K562 (cell line): Measurements from ENCODE around the gene MAD1L1. TPM values are rescaled to one million over a fixed set of nuclear protein-coding genes. Genes with fewer than 3 reads are reported as not detected.

Experiments
- ATAC-seq: fragments of 200-7000 bp; cut with Tn5 transposase; 3 replicates; pipeline ENCODE4 v1.9.1; 2020; ENCODE audit warnings: moderate library complexity
- BruUV-seq: library from RNA; stranded (reverse); fragments of 400-500 nt; replicated peaks from 2 replicates; lab custom pipeline; 2021; lab: Mats Ljungman, UMichigan
- CTCF ChIA-PET: fragments of 300-600 bp; formaldehyde crosslinking; extraction: SDS; loops from one replicate; lab custom pipeline; 2021; ENCODE audit warnings: low intra/inter-chr PET ratio; lab: Yijun Ruan, JAX
- POLR2A ChIA-PET: fragments of 300-600, 350-650 bp; sonication (Branson Sonifier 250); formaldehyde crosslinking; extraction: SDS; loops from one replicate; lab custom pipeline; 2021; ENCODE audit warnings: antibody characterized with exemption, inconsistent platforms; lab: Yijun Ruan, JAX
- DNase-seq, 4 experiments: peaks; one replicate each; pipeline versions ENCODE4 v3.0.0 to v3.0.0-alpha.2; 2011 to 2018; ENCODE audit warnings: low spot score in 3 of 4, mixed read lengths in 3 of 4; ENCODE audit errors: extremely low read depth in 1 of 4
- FAIRE-seq: peaks from 2 replicates; lab custom pipeline; 2011; peaks lifted over from hg19 to GRCh38; lab: Jason Lieb, UNC
- H2AFZ ChIP-seq: 2 replicates; pipeline ENCODE4 v1.6.0; 2011; ENCODE audit warnings: low read depth, low read length, control low read depth, inconsistent platforms
- H3K27ac ChIP-seq: fragments of 200-600 bp; 3 replicates; pipeline ENCODE4 v1.8.0; 2011; ENCODE audit warnings: low read depth, mild to moderate bottlenecking, control low read depth, inconsistent platforms, low read length, moderate library complexity, mixed read lengths; ENCODE audit errors: extremely low read depth
- H3K27me3 ChIP-seq, 2 experiments: fragments of 300-600 bp in 1 of 2; 2 replicates in 1 of 2; 3 replicates in 1 of 2; pipeline versions ENCODE4 v1.6.0 to v1.8.0; 2011; ENCODE audit warnings: inconsistent platforms in 2 of 2, low read length in 2 of 2, mild to moderate bottlenecking in 1 of 2, mixed read lengths in 1 of 2, moderate library complexity in 1 of 2; ENCODE audit not compliant: control insufficient read depth in 2 of 2, insufficient read depth in 2 of 2
- H3K36me3 ChIP-seq: fragments of 300-600 bp; 3 replicates; pipeline ENCODE4 v1.8.0; 2011; ENCODE audit warnings: mild to moderate bottlenecking, low read length, inconsistent platforms; ENCODE audit not compliant: control insufficient read depth, insufficient read depth
- H3K4me1 ChIP-seq, 2 experiments: fragments of 200-600 bp in 1 of 2; replicated peaks in 1 of 2; 2 replicates in 1 of 2; 3 replicates in 1 of 2; pipeline versions ENCODE4 v1.5.1 to v1.8.0; 2011; ENCODE audit warnings: inconsistent platforms in 2 of 2, low read length in 2 of 2, mild to moderate bottlenecking in 1 of 2, mixed read lengths in 1 of 2, moderate library complexity in 1 of 2; ENCODE audit not compliant: control insufficient read depth in 2 of 2, insufficient read depth in 2 of 2
- H3K4me2 ChIP-seq: 2 replicates; pipeline ENCODE4 v1.6.1; 2011; ENCODE audit warnings: low read length, control low read depth, inconsistent platforms, mixed read lengths; ENCODE audit not compliant: insufficient read depth
- H3K4me3 ChIP-seq: fragments of 200-600 bp; sonication (generic), shearing (Covaris generic); 2 replicates; pipeline ENCODE4 v1.5.1; 2016; ENCODE audit warnings: control low read depth, inconsistent platforms
- H3K79me2 ChIP-seq: fragments of 200-600 bp; 3 replicates; pipeline ENCODE4 v1.8.0; 2011; ENCODE audit warnings: low read length, inconsistent platforms; ENCODE audit not compliant: control insufficient read depth, insufficient read depth
- H3K9ac ChIP-seq, 2 experiments: 2 replicates each; pipeline versions ENCODE4 v1.6.0 to v1.6.1; 2011; ENCODE audit warnings: low read depth in 2 of 2, low read length in 2 of 2, control low read depth in 1 of 2, inconsistent platforms in 1 of 2, mild to moderate bottlenecking in 1 of 2, mixed read lengths in 1 of 2; ENCODE audit not compliant: insufficient read depth in 1 of 2
- H3K9me1 ChIP-seq: one replicate; pipeline ENCODE4 v1.6.0; 2011; ENCODE audit warnings: inconsistent platforms, mild to moderate bottlenecking, low read length, moderate library complexity; ENCODE audit not compliant: control insufficient read depth, insufficient read depth
- H3K9me3 ChIP-seq: replicated peaks from 2 replicates; pipeline ENCODE4 v1.5.1; 2011; ENCODE audit warnings: low read depth, low read length, inconsistent platforms; ENCODE audit not compliant: control insufficient read depth, insufficient read depth
- H4K20me1 ChIP-seq: replicated peaks from 2 replicates; pipeline ENCODE4 v1.6.1; 2011; ENCODE audit warnings: low read length, inconsistent platforms, mixed read lengths; ENCODE audit not compliant: control insufficient read depth, insufficient read depth
- BCLAF1 ChIP-seq, 2 experiments: fragments of 450-650 bp in 1 of 2; IDR thresholded peaks; 2 replicates each; pipeline ENCODE4 v1.6.1; 2011 to 2017; ENCODE audit warnings: low read depth in 2 of 2, antibody characterized with exemption in 1 of 2, borderline replicate concordance in 1 of 2, low read length in 1 of 2, mild to moderate bottlenecking in 1 of 2, mixed read lengths in 1 of 2; ENCODE audit not compliant: control insufficient read depth in 1 of 2
- DLX4 ChIP-seq: fragments of 250-450 bp; sonication (Bioruptor Pico); IDR thresholded peaks from 2 replicates; pipeline ENCODE4 v1.6.1; 2021; ENCODE audit warnings: mild to moderate bottlenecking
- DNMT1 ChIP-seq: fragments of 450-650 bp; IDR thresholded peaks from 2 replicates; pipeline ENCODE4 v1.6.1; 2016; ENCODE audit warnings: antibody characterized with exemption, mild to moderate bottlenecking
- ELF2 ChIP-seq: fragments of 250-450 bp; sonication (Bioruptor Pico); IDR thresholded peaks from 2 replicates; pipeline ENCODE4 v1.5.0; 2021; ENCODE audit warnings: mild to moderate bottlenecking
- GABPB1 ChIP-seq: sonication (generic); formaldehyde crosslinking; IDR thresholded peaks from 2 replicates; pipeline ENCODE4 v1.8.0; 2022; ENCODE audit warnings: mild to moderate bottlenecking, missing genetic modification reagents
- MTA2 ChIP-seq: fragments of 450-650 bp; IDR thresholded peaks from 2 replicates; pipeline ENCODE4 v1.6.1; 2016; ENCODE audit warnings: low read depth
- RNF2 ChIP-seq: sonication (generic); IDR thresholded peaks from 2 replicates; pipeline ENCODE4 v1.6.1; 2016
- SOX6 ChIP-seq: fragments of 450-650 bp; IDR thresholded peaks from 2 replicates; pipeline ENCODE4 v1.6.1; 2014; ENCODE audit warnings: mild to moderate bottlenecking
- TAL1 ChIP-seq: fragments of 450-650 bp; IDR thresholded peaks from 2 replicates; pipeline ENCODE4 v1.6.1; 2016; ENCODE audit warnings: mild to moderate bottlenecking
- XRCC3 ChIP-seq: fragments of 450-650 bp; IDR thresholded peaks from 2 replicates; pipeline ENCODE4 v1.6.1; 2017; ENCODE audit warnings: mild to moderate bottlenecking, moderate library complexity
- ZFP1 ChIP-seq: fragments of 450-650 bp; formaldehyde crosslinking; IDR thresholded peaks from 2 replicates; pipeline ENCODE4 v1.4.0; 2020; ENCODE audit warnings: mild to moderate bottlenecking, mixed read lengths
- WGBS: fragments of 100-300 bp; shearing (Covaris generic); methylation state at CpG from one replicate; pipeline ENCODE4 v1.1.6; 2016; ENCODE audit warnings: low coverage, mixed read lengths; ENCODE audit not compliant: insufficient coverage; ENCODE audit errors: missing lambda C conversion rate; 5-methylcytosine and 5-hydroxymethylcytosine counted together
- in situ Hi-C: fragments of 300-500 bp; cut with MboI; formaldehyde crosslinking; loops from 4 replicates; pipeline ENCODE4 v1.15.0; 2018; ENCODE audit warnings: inconsistent platforms, mixed read lengths
- intact Hi-C: fragments of 100-400 bp; cut with micrococcal nuclease; formaldehyde crosslinking; loops from 2 replicates; pipeline ENCODE4 v1.14.2; 2022
- polyA plus RNA-seq, 8 experiments: library from polyadenylated mRNA; depleted of rRNA in 4 of 8; stranded (reverse) in 5 of 8; unstranded in 3 of 8; fragments of >200 nt; fragmentation: Nextera tagmentation in 2 of 8; fragmentation: Illumina TruSeq in 1 of 8; extraction: Ambion mirVana in 2 of 8; extraction: Trizol in 1 of 8; gene quantifications; 2 replicates each; pipeline versions ENCODE4 v1.2.1 to v1.2.3, GENCODE V29; 2011 to 2014; ENCODE audit warnings: inconsistent platforms in 1 of 8, missing spikeins in 1 of 8
- total RNA-seq, 7 experiments: library from RNA; depleted of rRNA in 6 of 7; stranded (reverse); fragments of >200 nt in 6 of 7; fragmentation: Illumina TruSeq in 2 of 7; extraction: Trizol in 2 of 7; gene quantifications; 2 replicates each; pipeline versions ENCODE4 v1.2.1 to v1.2.3, GENCODE V29; 2011 to 2021; ENCODE audit warnings: low replicate concordance in 1 of 7
- TF ChIP-seq, protein P1 (sequence below): sonication (generic); formaldehyde crosslinking; IDR thresholded peaks from 2 replicates; pipeline ENCODE4 v1.8.0; 2022; ENCODE audit warnings: missing genetic modification reagents, mild to moderate bottlenecking, moderate library complexity, borderline replicate concordance
- TF ChIP-seq, protein P2 (sequence below): IDR thresholded peaks from 2 replicates; pipeline ENCODE4 v1.6.1; 2012; ENCODE audit warnings: low read depth, low read length, improper control_type of control experiment, borderline replicate concordance
- TF ChIP-seq, protein P3 (sequence below): sonication (generic); formaldehyde crosslinking; IDR thresholded peaks from 2 replicates; pipeline ENCODE4 v1.8.0; 2022; ENCODE audit warnings: mild to moderate bottlenecking, missing genetic modification reagents

Gene MAD1L1
- total and polyA plus RNA-seq, 9 of the 15 experiments (the other 6 are each of a cell fraction or from before 2014, with no cell fraction given) = 1.7 to 89.7 (median 18.0) TPM

DNA sequence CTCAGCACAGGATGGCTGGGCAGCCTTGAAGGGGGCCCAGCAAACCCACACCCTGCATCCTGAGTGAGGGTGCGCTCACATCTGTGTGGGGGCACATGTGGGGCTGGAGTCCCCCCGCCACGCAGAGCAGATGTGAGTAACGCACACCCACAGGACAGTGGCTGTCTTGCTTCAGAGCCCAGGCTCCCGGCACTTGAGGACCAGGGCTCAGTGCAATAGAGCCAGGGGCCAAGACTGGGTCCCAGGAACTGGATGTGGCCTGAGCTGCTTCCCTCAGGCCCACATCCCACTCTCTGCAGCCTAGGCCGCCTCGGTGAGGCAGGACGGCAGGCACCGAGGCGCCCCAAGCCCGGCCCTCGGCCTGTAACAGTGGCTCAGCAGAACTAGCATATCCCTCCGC, 159.9 kb downstream of the MAD1L1 start (continued):
- TF ChIP-seq BCLAF1 (IDR thresholded peaks at IDR 0.05; ENCODE audit: borderline replicate concordance in 1 of 2, control insufficient read depth in 1 of 2, low read depth in 2 of 2, low read length in 1 of 2) = no peak
- no peak for TF ChIP-seq DNMT1
- no peak for TF ChIP-seq RNF2
- TF ChIP-seq, protein P1, sequence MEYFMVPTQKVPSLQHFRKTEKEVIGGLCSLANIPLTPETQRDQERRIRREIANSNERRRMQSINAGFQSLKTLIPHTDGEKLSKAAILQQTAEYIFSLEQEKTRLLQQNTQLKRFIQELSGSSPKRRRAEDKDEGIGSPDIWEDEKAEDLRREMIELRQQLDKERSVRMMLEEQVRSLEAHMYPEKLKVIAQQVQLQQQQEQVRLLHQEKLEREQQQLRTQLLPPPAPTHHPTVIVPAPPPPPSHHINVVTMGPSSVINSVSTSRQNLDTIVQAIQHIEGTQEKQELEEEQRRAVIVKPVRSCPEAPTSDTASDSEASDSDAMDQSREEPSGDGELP (CRISPR knock-in tag) = no peak
- TF ChIP-seq SOX6 = no peak

DNA sequence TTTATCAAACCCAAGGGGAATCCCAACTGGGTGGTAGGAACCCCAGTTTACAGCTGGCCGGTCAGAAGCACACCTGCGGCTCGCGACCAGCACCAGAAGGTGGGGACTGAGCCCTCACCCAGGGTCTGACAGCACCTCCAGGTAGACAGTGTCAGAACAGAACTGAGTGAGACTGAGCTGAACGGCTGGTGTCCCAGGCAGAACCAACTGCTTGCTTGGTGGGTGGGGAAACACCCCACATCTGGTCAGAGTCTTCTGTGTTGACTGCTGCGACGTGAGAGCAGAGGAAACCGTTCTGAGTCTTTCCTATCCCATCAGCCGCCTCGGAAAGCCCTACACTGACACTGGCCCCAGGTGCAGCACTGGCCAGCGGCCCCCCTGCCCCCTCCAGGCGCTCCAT, 160.7 kb downstream of the MAD1L1 start:
- WGBS = 85% methylated on average over 11 of the region's 12 CpGs
- H3K9ac ChIP-seq = no peak overlapping the region
- DNase-seq (no peak), FAIRE-seq (no peak), ATAC-seq (no peak)
- POLR2A ChIA-PET = interaction anchor here (0.5 to 0.7 kb wide), 3 partner anchors 87 to 160 kb away, joined by 3 read pairs; partner anchors contain the start of gene MAD1L1
- no peak overlapping the region for H2AFZ ChIP-seq
- BruUV-seq = no TSS peak
- peaks cover 11 to 58% of the 10 kb centered on the region in 2 experiments for H3K4me1 ChIP-seq
- intact Hi-C loops (no loop called here), in situ Hi-C loops (no loop called here)
- H3K9me1 ChIP-seq = no peaks in the 10 kb centered on the region
- H3K4me3 ChIP-seq = no peak overlapping the region
- no peaks in the 10 kb centered on the region for H3K27me3 ChIP-seq
- peaks cover 10% of the 10 kb centered on the region; the same call in 2 of the 3 replicates for H3K36me3 ChIP-seq
- H4K20me1 ChIP-seq = no peaks in the 10 kb centered on the region
- no peaks in the 10 kb centered on the region for H3K9me3 ChIP-seq
- CTCF ChIA-PET = no interaction called here
- no peak overlapping the region for H3K4me2 ChIP-seq
- TF ChIP-seq, protein P2, sequence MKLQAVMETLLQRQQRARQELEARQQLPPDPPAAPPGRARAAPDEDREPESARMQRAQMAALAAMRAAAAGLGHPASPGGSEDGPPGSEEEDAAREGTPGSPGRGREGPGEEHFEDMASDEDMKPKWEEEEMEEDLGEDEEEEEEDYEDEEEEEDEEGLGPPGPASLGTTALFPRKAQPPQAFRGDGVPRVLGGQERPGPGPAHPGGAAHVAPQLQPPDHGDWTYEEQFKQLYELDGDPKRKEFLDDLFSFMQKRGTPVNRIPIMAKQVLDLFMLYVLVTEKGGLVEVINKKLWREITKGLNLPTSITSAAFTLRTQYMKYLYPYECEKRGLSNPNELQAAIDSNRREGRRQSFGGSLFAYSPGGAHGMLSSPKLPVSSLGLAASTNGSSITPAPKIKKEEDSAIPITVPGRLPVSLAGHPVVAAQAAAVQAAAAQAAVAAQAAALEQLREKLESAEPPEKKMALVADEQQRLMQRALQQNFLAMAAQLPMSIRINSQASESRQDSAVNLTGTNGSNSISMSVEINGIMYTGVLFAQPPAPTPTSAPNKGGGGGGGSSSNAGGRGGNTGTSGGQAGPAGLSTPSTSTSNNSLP = no peak
- TF ChIP-seq ZFP1 (CRISPR knock-in tag) (no peak), GABPB1 (CRISPR knock-in tag) (no peak), MTA2 (no peak), DLX4 (CRISPR knock-in tag) (no peak), XRCC3 (no peak), TAL1 (no peak), ELF2 (no peak)
- TF ChIP-seq, protein P3, sequence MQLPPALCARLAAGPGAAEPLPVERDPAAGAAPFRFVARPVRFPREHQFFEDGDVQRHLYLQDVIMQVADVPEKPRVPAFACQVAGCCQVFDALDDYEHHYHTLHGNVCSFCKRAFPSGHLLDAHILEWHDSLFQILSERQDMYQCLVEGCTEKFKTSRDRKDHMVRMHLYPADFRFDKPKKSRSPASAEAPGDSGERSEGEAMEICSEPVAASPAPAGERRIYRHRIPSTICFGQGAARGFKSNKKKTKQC (CRISPR knock-in tag) = no peak
- no peak overlapping the region for H3K27ac ChIP-seq
- H3K79me2 ChIP-seq = 0 out of 3 replicates have a peak, but pooled peaks cover 5% of the 10 kb centered on the region
